ENCODE measurements around the gene ITPRIP. TPM values are rescaled to one million over a fixed set of nuclear protein-coding genes. Genes with fewer than 3 reads are reported as not detected.

ITPRIP gene
- total RNA-seq, 2 experiments from 2014 or later = 26.6 to 27.1 TPM

- Mint-ChIP-seq H3K4me1 (ENCODE audit: low read depth) (peaks cover 97% of the 10 kb centered on the region), H3K9me3 (ENCODE audit: insufficient read depth) (no peaks in the 10 kb centered on the region), H3K4me3 (peak overlapping the region; percentile 65), H3K27me3 (ENCODE audit: low read depth) (no peaks in the 10 kb centered on the region), H3K36me3 (ENCODE audit: low read depth) (peaks cover 44% of the 10 kb centered on the region), H3K27ac (peak overlapping the region; percentile 91)
- ChIA-PET POLR2A (interaction anchor here (0.9 to 2.0 kb wide), 2 partner anchors 12 to 14 kb away, joined by 3 to 13 read pairs; partner anchors contain the start of gene ITPRIP), CTCF (interaction anchor here (1.0 to 4.3 kb wide), 6 partner anchors 13 to 49 kb away, joined by 3 to 30 read pairs (median 5); no protein-coding TSS in a partner anchor)
- no peak for ATAC-seq
- no peak for DNase-seq
These were observed 14.5 kb downstream of the ITPRIP start for GRCh38 chr10:104323760-104324201.

- ChIA-PET CTCF (interaction anchor here (0.6 to 4.3 kb wide), 8 partner anchors 10 to 49 kb away, joined by 3 to 41 read pairs (median 4); partner anchors contain the start of gene ITPRIP), POLR2A (interaction anchor here (0.6 to 2.0 kb wide), 4 partner anchors 12 to 1240 kb away, joined by 3 to 13 read pairs (median 4); partner anchors contain the start of gene ITPRIP)
- Mint-ChIP-seq H3K27me3 (ENCODE audit: low read depth) (no peaks in the 10 kb centered on the region), H3K4me1 (ENCODE audit: low read depth) (peaks cover 93% of the 10 kb centered on the region), H3K27ac (peak overlapping the region; percentile 91), H3K9me3 (ENCODE audit: insufficient read depth) (no peaks in the 10 kb centered on the region), H3K36me3 (ENCODE audit: low read depth) (peaks cover 44% of the 10 kb centered on the region), H3K4me3 (peak overlapping the region; percentile 61)
- no peak for ATAC-seq
- DNase-seq = no peak
These were observed 15.2 kb downstream of the ITPRIP start for GRCh38 chr10:104323085-104323484.

GRCh38 chr10:104322416-104322782 lies 15.9 kb downstream of the ITPRIP start:
- Mint-ChIP-seq H3K36me3 (ENCODE audit: low read depth) (peaks cover 47% of the 10 kb centered on the region), H3K9me3 (ENCODE audit: insufficient read depth) (no peaks in the 10 kb centered on the region), H3K27me3 (ENCODE audit: low read depth) (no peaks in the 10 kb centered on the region), H3K4me1 (ENCODE audit: low read depth) (peaks cover 93% of the 10 kb centered on the region), H3K27ac (peak overlapping the region; percentile 91), H3K4me3 (peak overlapping the region; percentile 61)
- CTCF ChIA-PET = interaction anchor here (0.8 to 4.3 kb wide), 12 partner anchors 9 to 48 kb away, joined by 3 to 41 read pairs (median 6); partner anchors contain the start of genes CFAP58 and ITPRIP
- peak; percentile 65 for DNase-seq
- ATAC-seq = peak; percentile 54
- POLR2A ChIA-PET = interaction anchor here (0.6 to 2.8 kb wide), 5 partner anchors 12 to 1240 kb away, joined by 3 to 12 read pairs (median 5); partner anchors contain the start of gene ITPRIP

- DNase-seq = no peak
- POLR2A ChIA-PET = interaction anchor here (0.7 to 2.8 kb wide), 6 partner anchors 11 to 47 kb away, joined by 3 to 12 read pairs (median 4); partner anchors contain the start of genes CFAP58 and ITPRIP
- ATAC-seq = peak; percentile 25
- H3K36me3 Mint-ChIP-seq (ENCODE audit: low read depth) = peaks cover 44% of the 10 kb centered on the region
- no peaks in the 10 kb centered on the region for H3K9me3 Mint-ChIP-seq (ENCODE audit: insufficient read depth)
- H3K27me3 Mint-ChIP-seq (ENCODE audit: low read depth) = no peaks in the 10 kb centered on the region
- H3K4me3 Mint-ChIP-seq = peak overlapping the region; percentile 61
- peaks cover 92% of the 10 kb centered on the region for H3K4me1 Mint-ChIP-seq (ENCODE audit: low read depth)
- CTCF ChIA-PET = interaction anchor here (0.7 to 4.3 kb wide), 13 partner anchors 8 to 48 kb away, joined by 3 to 41 read pairs (median 5); partner anchors contain the start of genes CFAP58 and ITPRIP
- peak overlapping the region; percentile 91 for H3K27ac Mint-ChIP-seq
These were observed 16.4 kb downstream of the ITPRIP start for GRCh38 chr10:104321725-104322415.

GRCh38 chr10:104321226-104321625 lies 17.0 kb downstream of the ITPRIP start:
- no peak overlapping the region for H3K4me3 Mint-ChIP-seq
- DNase-seq (no peak), ATAC-seq (no peak)
- peaks cover 87% of the 10 kb centered on the region for H3K4me1 Mint-ChIP-seq (ENCODE audit: low read depth)
- ChIA-PET POLR2A (interaction anchor here (0.7 to 2.8 kb wide), 6 partner anchors 10 to 46 kb away, joined by 3 to 12 read pairs (median 4); partner anchors contain the start of genes CFAP58 and ITPRIP), CTCF (interaction anchor here (0.7 to 4.3 kb wide), 13 partner anchors 9 to 47 kb away, joined by 3 to 41 read pairs (median 5); partner anchors contain the start of genes CFAP58 and ITPRIP)
- H3K27me3 Mint-ChIP-seq (ENCODE audit: low read depth) = no peaks in the 10 kb centered on the region
- H3K36me3 Mint-ChIP-seq (ENCODE audit: low read depth) = peaks cover 41% of the 10 kb centered on the region
- H3K9me3 Mint-ChIP-seq (ENCODE audit: insufficient read depth) = no peaks in the 10 kb centered on the region
- H3K27ac Mint-ChIP-seq = peak overlapping the region; percentile 91

- H3K36me3 Mint-ChIP-seq (ENCODE audit: low read depth) = peaks cover 37% of the 10 kb centered on the region
- H3K27me3 Mint-ChIP-seq (ENCODE audit: low read depth) = no peaks in the 10 kb centered on the region
- no peak for DNase-seq
- POLR2A ChIA-PET = no interaction called here
- H3K27ac Mint-ChIP-seq = no peak overlapping the region
- no peak for ATAC-seq
- H3K4me3 Mint-ChIP-seq = no peak overlapping the region
- H3K4me1 Mint-ChIP-seq (ENCODE audit: low read depth) = peaks cover 65% of the 10 kb centered on the region
- no peaks in the 10 kb centered on the region for H3K9me3 Mint-ChIP-seq (ENCODE audit: insufficient read depth)
- CTCF ChIA-PET = no interaction called here
These were observed 19.2 kb downstream of the ITPRIP start for GRCh38 chr10:104318810-104319741.

GRCh38 chr10:104318326-104318725 lies 19.9 kb downstream of the ITPRIP start:
- POLR2A ChIA-PET = no interaction called here
- no peaks in the 10 kb centered on the region for H3K9me3 Mint-ChIP-seq (ENCODE audit: insufficient read depth)
- no peak overlapping the region for H3K27ac Mint-ChIP-seq
- no peak overlapping the region for H3K4me3 Mint-ChIP-seq
- no peak for ATAC-seq
- H3K36me3 Mint-ChIP-seq (ENCODE audit: low read depth) = peaks cover 41% of the 10 kb centered on the region
- CTCF ChIA-PET = interaction anchor here (0.9 kb wide), 1 partner anchor 13 kb away, joined by 3 read pairs; no protein-coding TSS in a partner anchor
- DNase-seq = no peak
- H3K4me1 Mint-ChIP-seq (ENCODE audit: low read depth) = peaks cover 58% of the 10 kb centered on the region
- no peaks in the 10 kb centered on the region for H3K27me3 Mint-ChIP-seq (ENCODE audit: low read depth)

- H3K27ac Mint-ChIP-seq = no peak overlapping the region
- DNase-seq = no peak
- no peak overlapping the region for H3K4me3 Mint-ChIP-seq
- H3K9me3 Mint-ChIP-seq (ENCODE audit: insufficient read depth) = no peaks in the 10 kb centered on the region
- H3K36me3 Mint-ChIP-seq (ENCODE audit: low read depth) = peaks cover 43% of the 10 kb centered on the region
- ChIA-PET CTCF (interaction anchor here (0.9 kb wide), 1 partner anchor 12 kb away, joined by 3 read pairs; no protein-coding TSS in a partner anchor), POLR2A (no interaction called here)
- ATAC-seq = no peak
- no peaks in the 10 kb centered on the region for H3K27me3 Mint-ChIP-seq (ENCODE audit: low read depth)
- peaks cover 52% of the 10 kb centered on the region for H3K4me1 Mint-ChIP-seq (ENCODE audit: low read depth)
These were observed 20.5 kb downstream of the ITPRIP start for GRCh38 chr10:104317726-104318299.

- Mint-ChIP-seq H3K9me3 (ENCODE audit: insufficient read depth) (no peaks in the 10 kb centered on the region), H3K27me3 (ENCODE audit: low read depth) (no peaks in the 10 kb centered on the region), H3K4me1 (ENCODE audit: low read depth) (peaks cover 49% of the 10 kb centered on the region), H3K27ac (no peak overlapping the region), H3K4me3 (no peak overlapping the region), H3K36me3 (ENCODE audit: low read depth) (peaks cover 47% of the 10 kb centered on the region)
- DNase-seq (no peak), ATAC-seq (no peak)
- CTCF ChIA-PET = interaction anchor here (0.9 kb wide), 1 partner anchor 12 kb away, joined by 3 read pairs; no protein-coding TSS in a partner anchor
- POLR2A ChIA-PET = no interaction called here
These were observed 21.0 kb downstream of the ITPRIP start for GRCh38 chr10:104317269-104317710.

- H3K4me1 Mint-ChIP-seq (ENCODE audit: low read depth) = peaks cover 47% of the 10 kb centered on the region
- peaks cover 51% of the 10 kb centered on the region for H3K36me3 Mint-ChIP-seq (ENCODE audit: low read depth)
- no peak overlapping the region for H3K27ac Mint-ChIP-seq
- H3K27me3 Mint-ChIP-seq (ENCODE audit: low read depth) = no peaks in the 10 kb centered on the region
- ATAC-seq (no peak), DNase-seq (no peak)
- H3K9me3 Mint-ChIP-seq (ENCODE audit: insufficient read depth) = no peaks in the 10 kb centered on the region
- POLR2A ChIA-PET = no interaction called here
- CTCF ChIA-PET = interaction anchor here (0.9 to 1.2 kb wide), 3 partner anchors 17 to 34 kb away, joined by 3 read pairs; no protein-coding TSS in a partner anchor
- H3K4me3 Mint-ChIP-seq = no peak overlapping the region
These were observed 21.8 kb downstream of the ITPRIP start for GRCh38 chr10:104316321-104317099.

Data from activated CD8-positive, alpha-beta T cell treated with anti-CD3 and anti-CD28 coated beads, Interleukin-2, amount 10 ng/mL, durations not matched to agents 7 days and 5 days (primary cell).